Liver (tissue), 3 donors: ENCODE measurements around the gene ZNF280D.

Experiments used
- ATF3 ChIP-seq: IDR thresholded peaks from 2 replicates; pipeline ENCODE4 v1.6.1; 2016; ENCODE audit warnings: antibody characterized with exemption
- CTCF ChIP-seq: fragments of 150-350 bp; IDR thresholded peaks from 2 replicates; pipeline ENCODE4 v1.5.1; 2017; ENCODE audit warnings: improper control_type of control experiment, low read depth, low read length; ENCODE audit not compliant: missing input control
- EGR1 ChIP-seq, 2 donors: IDR thresholded peaks; 2 replicates each; pipeline ENCODE4 v1.6.1; 2016 to 2018; ENCODE audit warnings: antibody characterized with exemption in 2 of 2, low read depth in 2 of 2
- FOXA1 ChIP-seq: IDR thresholded peaks from 2 replicates; pipeline ENCODE4 v1.6.1; 2016; ENCODE audit warnings: antibody characterized with exemption
- MAX ChIP-seq: IDR thresholded peaks from 2 replicates; pipeline ENCODE4 v1.6.1; 2016; ENCODE audit warnings: antibody characterized with exemption
- RAD21 ChIP-seq, 2 donors: IDR thresholded peaks; 2 replicates each; pipeline ENCODE4 v1.6.1; 2016; ENCODE audit warnings: antibody characterized with exemption in 2 of 2, mild to moderate bottlenecking in 2 of 2
- RXRA ChIP-seq, 2 donors: IDR thresholded peaks; 2 replicates each; pipeline ENCODE4 v1.6.1; 2017 to 2018; ENCODE audit warnings: antibody characterized with exemption in 2 of 2, mild to moderate bottlenecking in 1 of 2
- YY1 ChIP-seq: IDR thresholded peaks from 2 replicates; pipeline ENCODE4 v1.6.1; 2016; ENCODE audit warnings: antibody characterized with exemption, mild to moderate bottlenecking
- TF ChIP-seq, protein P1 (sequence below): IDR thresholded peaks from 2 replicates; pipeline ENCODE4 v1.6.1; 2016; ENCODE audit warnings: antibody characterized with exemption, mild to moderate bottlenecking
- TF ChIP-seq, protein P2 (sequence below): IDR thresholded peaks from 2 replicates; pipeline ENCODE4 v1.6.1; 2016; ENCODE audit warnings: antibody characterized with exemption
- donor health status: healthy.
- donor health status: healthy.

DNA sequence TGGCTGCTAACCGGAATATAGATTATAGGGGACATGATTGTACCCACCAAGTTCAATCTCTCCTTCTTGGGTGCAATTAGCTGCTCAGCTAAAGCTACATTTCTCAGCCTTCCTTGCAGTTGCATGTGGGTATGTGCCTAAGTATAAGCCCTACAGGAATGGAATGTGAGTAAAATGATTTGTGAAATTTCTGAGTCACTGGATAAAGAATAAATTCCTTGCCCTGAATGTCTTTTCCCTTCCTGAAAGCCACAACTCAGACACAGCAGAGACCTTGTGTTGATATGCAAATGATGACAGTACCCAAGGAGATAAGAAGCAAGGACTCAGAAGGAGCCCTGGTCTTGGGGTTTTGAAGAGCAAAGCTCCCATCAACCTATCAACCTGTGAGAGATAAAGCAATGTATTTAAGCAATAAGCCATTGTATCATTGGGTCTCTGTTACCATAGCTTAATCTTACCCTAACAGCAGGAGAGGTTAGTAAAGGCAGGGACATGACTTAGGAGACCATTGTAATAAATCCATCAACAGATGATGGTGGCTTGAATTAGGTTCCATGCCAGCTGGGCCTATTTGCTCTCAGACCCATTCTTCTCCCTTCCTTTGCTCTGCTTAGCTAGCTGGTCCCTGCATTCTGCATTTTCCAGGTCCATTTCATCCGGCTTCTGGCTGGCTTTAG lies 25.6 kb upstream of the ZNF280D start:
- TF ChIP-seq YY1: no peak
- no peak for TF ChIP-seq ATF3
- TF ChIP-seq CTCF: no peak
- no peak for TF ChIP-seq RAD21 (IDR thresholded peaks at IDR 0.05)
- no peak for TF ChIP-seq FOXA1
- TF ChIP-seq, protein P1, sequence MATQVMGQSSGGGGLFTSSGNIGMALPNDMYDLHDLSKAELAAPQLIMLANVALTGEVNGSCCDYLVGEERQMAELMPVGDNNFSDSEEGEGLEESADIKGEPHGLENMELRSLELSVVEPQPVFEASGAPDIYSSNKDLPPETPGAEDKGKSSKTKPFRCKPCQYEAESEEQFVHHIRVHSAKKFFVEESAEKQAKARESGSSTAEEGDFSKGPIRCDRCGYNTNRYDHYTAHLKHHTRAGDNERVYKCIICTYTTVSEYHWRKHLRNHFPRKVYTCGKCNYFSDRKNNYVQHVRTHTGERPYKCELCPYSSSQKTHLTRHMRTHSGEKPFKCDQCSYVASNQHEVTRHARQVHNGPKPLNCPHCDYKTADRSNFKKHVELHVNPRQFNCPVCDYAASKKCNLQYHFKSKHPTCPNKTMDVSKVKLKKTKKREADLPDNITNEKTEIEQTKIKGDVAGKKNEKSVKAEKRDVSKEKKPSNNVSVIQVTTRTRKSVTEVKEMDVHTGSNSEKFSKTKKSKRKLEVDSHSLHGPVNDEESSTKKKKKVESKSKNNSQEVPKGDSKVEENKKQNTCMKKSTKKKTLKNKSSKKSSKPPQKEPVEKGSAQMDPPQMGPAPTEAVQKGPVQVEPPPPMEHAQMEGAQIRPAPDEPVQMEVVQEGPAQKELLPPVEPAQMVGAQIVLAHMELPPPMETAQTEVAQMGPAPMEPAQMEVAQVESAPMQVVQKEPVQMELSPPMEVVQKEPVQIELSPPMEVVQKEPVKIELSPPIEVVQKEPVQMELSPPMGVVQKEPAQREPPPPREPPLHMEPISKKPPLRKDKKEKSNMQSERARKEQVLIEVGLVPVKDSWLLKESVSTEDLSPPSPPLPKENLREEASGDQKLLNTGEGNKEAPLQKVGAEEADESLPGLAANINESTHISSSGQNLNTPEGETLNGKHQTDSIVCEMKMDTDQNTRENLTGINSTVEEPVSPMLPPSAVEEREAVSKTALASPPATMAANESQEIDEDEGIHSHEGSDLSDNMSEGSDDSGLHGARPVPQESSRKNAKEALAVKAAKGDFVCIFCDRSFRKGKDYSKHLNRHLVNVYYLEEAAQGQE: no peak
- no peak for TF ChIP-seq EGR1 (IDR thresholded peaks at IDR 0.05; ENCODE audit: low read depth in 2 of 2)
- no peak for TF ChIP-seq MAX
- no peak for TF ChIP-seq RXRA (IDR thresholded peaks at IDR 0.05)
- TF ChIP-seq, protein P2, sequence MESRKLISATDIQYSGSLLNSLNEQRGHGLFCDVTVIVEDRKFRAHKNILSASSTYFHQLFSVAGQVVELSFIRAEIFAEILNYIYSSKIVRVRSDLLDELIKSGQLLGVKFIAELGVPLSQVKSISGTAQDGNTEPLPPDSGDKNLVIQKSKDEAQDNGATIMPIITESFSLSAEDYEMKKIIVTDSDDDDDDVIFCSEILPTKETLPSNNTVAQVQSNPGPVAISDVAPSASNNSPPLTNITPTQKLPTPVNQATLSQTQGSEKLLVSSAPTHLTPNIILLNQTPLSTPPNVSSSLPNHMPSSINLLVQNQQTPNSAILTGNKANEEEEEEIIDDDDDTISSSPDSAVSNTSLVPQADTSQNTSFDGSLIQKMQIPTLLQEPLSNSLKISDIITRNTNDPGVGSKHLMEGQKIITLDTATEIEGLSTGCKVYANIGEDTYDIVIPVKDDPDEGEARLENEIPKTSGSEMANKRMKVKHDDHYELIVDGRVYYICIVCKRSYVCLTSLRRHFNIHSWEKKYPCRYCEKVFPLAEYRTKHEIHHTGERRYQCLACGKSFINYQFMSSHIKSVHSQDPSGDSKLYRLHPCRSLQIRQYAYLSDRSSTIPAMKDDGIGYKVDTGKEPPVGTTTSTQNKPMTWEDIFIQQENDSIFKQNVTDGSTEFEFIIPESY: no peak
